ENCODE results near the gene SRSF4.

SRSF4 gene

DNA sequence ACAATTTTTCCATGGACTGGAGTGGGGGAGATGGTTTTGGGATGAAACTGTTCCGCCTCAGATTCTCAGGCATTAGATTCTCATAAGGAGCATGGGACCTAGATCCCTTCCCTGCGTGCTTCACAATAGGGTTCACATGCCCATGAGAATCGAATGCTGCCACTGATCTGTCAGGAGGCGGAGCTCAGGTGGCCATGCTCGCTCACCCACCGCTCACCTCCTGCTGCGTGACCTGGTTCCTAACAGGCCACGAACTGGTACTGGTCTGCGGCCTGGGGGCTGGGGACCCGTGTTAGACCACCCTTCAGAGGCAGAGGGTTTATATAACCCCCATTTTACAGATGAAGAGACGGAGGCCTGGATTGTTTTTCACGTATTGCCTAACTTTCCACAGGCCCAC is 16.3 kb upstream of the SRSF4 start:
- peaks cover 49% of the 10 kb centered on the region for H3K36me3 ChIP-seq (ENCODE audit: insufficient read depth, low read length)

DNA sequence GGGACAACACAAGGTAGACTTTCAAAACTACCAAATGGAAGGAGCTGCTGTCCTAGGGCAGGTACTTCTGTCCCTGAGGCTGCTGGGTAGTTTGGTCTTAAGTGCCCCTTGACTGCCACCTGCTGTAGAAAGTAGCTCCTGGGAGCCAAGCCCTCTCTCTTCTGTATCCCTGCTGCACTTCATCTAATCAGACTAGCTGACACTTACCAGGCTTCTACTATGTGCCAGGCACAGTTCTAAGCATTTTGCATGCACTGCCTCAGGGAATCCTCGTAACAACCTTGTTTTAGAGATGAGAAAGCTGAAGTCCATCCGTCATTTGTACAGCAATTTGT is 15.9 kb upstream of the SRSF4 start:
- no peaks in the 10 kb centered on the region for H3K9me3 ChIP-seq (ENCODE audit: low read length)
- H3K4me3 ChIP-seq (ENCODE audit: low read depth in 1 of 2, low read length in 2 of 2): no peak overlapping the region
- H3K9ac ChIP-seq (ENCODE audit: low read length): no peak overlapping the region
- H3K27ac ChIP-seq (ENCODE audit: low read depth, low read length): no peak overlapping the region
- peaks cover 50% of the 10 kb centered on the region for H3K36me3 ChIP-seq (ENCODE audit: insufficient read depth, low read length)
- no peaks in the 10 kb centered on the region for H3K27me3 ChIP-seq (ENCODE audit: control insufficient read depth in 1 of 2, insufficient read depth in 2 of 2, low read length in 2 of 2)
- peaks cover 17% of the 10 kb centered on the region for H3K4me1 ChIP-seq (ENCODE audit: insufficient read depth, low read length)

More for the DNA sequence above, 16.3 kb upstream of the SRSF4 start:
- Histone ChIP-seq H3K9ac (ENCODE audit: low read length) (no peak overlapping the region), H3K9me3 (ENCODE audit: low read length) (no peaks in the 10 kb centered on the region), H3K4me1 (ENCODE audit: insufficient read depth, low read length) (peaks cover 19% of the 10 kb centered on the region), H3K27me3 (ENCODE audit: control insufficient read depth in 1 of 2, insufficient read depth in 2 of 2, low read length in 2 of 2) (no peaks in the 10 kb centered on the region), H3K27ac (ENCODE audit: low read depth, low read length) (no peak overlapping the region), H3K4me3 (ENCODE audit: low read depth in 1 of 2, low read length in 2 of 2) (no peak overlapping the region)

DNA sequence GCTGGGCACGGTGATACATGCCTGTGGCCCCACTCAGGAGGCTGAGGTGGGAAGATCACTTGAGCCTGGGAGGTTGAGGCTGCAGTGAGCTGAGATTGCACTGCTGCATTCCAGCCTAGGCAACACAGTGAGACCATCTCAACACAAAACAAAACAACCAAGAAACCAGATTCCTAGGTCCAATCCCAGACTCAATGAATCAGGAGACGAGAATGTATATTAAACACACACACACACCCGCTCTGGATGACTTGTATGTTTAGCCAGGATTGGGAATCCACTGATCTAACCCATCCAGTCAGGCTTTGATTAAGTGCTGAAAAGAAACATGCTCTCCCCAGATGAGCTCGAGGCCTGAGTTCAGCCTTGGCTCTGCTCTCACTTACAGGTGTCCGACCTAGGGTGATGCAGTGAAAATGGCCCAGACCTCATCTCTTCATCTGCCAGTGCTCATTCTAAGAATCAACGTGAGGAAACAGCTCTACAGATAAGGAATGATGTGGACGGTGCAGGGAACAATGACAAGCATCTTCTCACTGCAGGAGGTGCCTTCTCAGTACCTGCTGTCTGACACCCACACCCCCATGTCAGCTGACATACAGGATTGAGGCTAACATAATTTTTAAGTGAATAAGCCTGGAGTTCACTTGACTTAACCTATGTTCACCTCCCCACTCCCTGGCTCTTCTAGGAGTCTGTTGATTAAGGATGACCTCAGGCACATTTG is 15.3 kb upstream of the SRSF4 start:
- Histone ChIP-seq H3K27ac (ENCODE audit: low read depth, low read length) (no peak overlapping the region), H3K9me3 (ENCODE audit: low read length) (no peaks in the 10 kb centered on the region), H3K36me3 (ENCODE audit: insufficient read depth, low read length) (peaks cover 50% of the 10 kb centered on the region), H3K27me3 (ENCODE audit: control insufficient read depth in 1 of 2, insufficient read depth in 2 of 2, low read length in 2 of 2) (no peaks in the 10 kb centered on the region), H3K9ac (ENCODE audit: low read length) (no peak overlapping the region), H3K4me1 (ENCODE audit: insufficient read depth, low read length) (peaks cover 12% of the 10 kb centered on the region), H3K4me3 (ENCODE audit: low read depth in 1 of 2, low read length in 2 of 2) (no peak overlapping the region)

DNA sequence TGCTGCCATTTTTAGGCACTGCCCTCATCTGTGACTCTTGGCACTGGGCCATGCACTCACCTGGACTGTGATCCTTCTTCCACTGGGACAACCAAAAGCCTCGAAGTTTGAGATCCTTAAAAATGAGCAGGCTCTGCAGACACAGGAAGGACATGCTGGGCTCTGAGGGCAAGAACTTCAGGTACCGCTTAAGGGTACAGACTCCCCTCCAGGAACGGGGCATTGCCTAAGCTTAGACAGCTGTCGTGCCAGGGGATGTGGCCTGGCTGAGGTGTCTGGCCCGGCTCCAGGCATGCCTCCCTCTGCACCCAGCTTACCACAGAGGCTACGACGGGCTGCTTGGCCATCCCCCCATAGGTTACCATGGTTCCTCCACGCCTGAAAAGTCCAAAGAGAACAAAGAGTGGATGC is 14.2 kb upstream of the SRSF4 start:
- no peaks in the 10 kb centered on the region for H3K27me3 ChIP-seq (ENCODE audit: control insufficient read depth in 1 of 2, insufficient read depth in 2 of 2, low read length in 2 of 2)
- H3K4me3 ChIP-seq (ENCODE audit: low read depth in 1 of 2, low read length in 2 of 2): no peak overlapping the region
- peaks cover 6% of the 10 kb centered on the region for H3K4me1 ChIP-seq (ENCODE audit: insufficient read depth, low read length)
- H3K9ac ChIP-seq (ENCODE audit: low read length): no peak overlapping the region
- H3K36me3 ChIP-seq (ENCODE audit: insufficient read depth, low read length): peaks cover 40% of the 10 kb centered on the region
- no peaks in the 10 kb centered on the region for H3K9me3 ChIP-seq (ENCODE audit: low read length)
- no peak overlapping the region for H3K27ac ChIP-seq (ENCODE audit: low read depth, low read length)

DNA sequence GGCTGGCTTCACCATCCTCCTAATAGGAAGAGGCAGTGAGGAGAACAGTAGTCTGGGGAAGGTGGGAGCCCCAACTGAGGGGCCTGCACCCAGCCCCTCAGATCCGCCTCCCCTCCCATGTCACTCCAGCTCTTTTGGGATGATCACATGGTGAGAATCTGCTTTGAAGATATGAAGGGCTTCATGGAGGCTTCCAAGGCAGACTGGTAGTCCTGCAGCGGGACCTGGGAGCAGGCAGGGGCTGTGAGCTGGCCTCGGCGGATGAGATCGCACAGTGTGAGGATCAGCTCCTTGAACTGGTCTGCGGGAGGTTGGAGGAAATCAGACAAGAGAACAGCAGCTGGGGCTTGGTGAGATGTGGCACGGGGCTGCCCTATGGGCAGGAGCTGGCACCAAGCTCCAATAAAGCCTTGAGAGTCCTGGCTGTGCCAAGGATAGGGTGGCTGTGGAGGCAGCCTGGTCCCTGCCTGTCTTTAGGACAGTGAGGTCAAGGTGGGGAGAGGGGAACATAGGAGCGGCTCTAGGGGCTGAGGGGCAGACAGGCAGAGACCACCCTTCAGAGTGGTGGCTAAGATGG is 12.3 kb upstream of the SRSF4 start:
- Histone ChIP-seq H3K4me3 (ENCODE audit: low read depth in 1 of 2, low read length in 2 of 2) (no peak overlapping the region), H3K27ac (ENCODE audit: low read depth, low read length) (no peak overlapping the region), H3K27me3 (ENCODE audit: control insufficient read depth in 1 of 2, insufficient read depth in 2 of 2, low read length in 2 of 2) (no peaks in the 10 kb centered on the region), H3K9me3 (ENCODE audit: low read length) (no peaks in the 10 kb centered on the region), H3K36me3 (ENCODE audit: insufficient read depth, low read length) (peaks cover 30% of the 10 kb centered on the region), H3K9ac (ENCODE audit: low read length) (no peak overlapping the region), H3K4me1 (ENCODE audit: insufficient read depth, low read length) (peaks cover 6% of the 10 kb centered on the region)

DNA sequence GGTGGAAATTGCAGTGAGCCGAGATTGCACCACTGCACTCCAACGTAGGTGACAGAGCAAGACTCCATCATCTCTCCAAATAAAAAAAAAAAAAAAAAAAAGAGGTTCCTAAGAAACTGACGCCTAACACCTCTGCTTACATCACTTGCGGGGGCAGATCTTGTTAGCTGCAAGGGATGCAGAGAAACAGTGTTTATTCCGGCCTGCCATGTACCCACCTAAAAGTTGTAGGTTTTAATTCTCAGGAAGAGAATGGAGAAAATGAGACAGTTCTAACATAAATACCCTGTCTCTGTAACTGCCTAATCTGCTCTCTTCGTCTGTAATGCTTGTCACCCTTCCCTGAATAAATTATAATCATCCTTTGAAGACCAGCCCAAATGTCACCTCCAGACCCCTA is 9.0 kb upstream of the SRSF4 start:
- Histone ChIP-seq H3K27ac (ENCODE audit: low read depth, low read length) (no peak overlapping the region), H3K4me1 (ENCODE audit: insufficient read depth, low read length) (no peaks in the 10 kb centered on the region), H3K9ac (ENCODE audit: low read length) (no peak overlapping the region), H3K27me3 (ENCODE audit: control insufficient read depth in 1 of 2, insufficient read depth in 2 of 2, low read length in 2 of 2) (no peaks in the 10 kb centered on the region), H3K4me3 (ENCODE audit: low read depth in 1 of 2, low read length in 2 of 2) (no peak overlapping the region), H3K9me3 (ENCODE audit: low read length) (no peaks in the 10 kb centered on the region), H3K36me3 (ENCODE audit: insufficient read depth, low read length) (peaks cover 26% of the 10 kb centered on the region)

DNA sequence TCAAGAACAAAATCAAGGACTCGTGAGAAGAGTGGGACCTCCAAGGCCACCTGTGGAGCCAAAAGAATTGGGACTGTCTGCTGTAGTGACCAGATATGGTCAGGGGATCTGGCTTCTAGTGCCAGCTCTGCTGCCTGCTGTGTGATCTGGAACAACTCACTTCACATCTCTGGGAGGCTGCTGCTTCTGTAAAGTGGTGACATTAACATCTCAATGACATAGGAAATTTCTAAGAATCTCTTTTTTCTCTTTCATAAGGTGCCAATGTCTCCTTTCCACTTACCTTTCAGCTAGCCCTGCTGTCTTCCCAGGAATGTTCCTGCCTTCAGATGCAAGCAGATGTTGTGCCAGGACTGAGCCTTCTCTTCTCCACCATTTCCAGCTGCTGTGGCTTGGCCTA is 5.0 kb upstream of the SRSF4 start:
- Histone ChIP-seq H3K4me1 (ENCODE audit: insufficient read depth, low read length) (no peaks in the 10 kb centered on the region), H3K4me3 (ENCODE audit: low read depth in 1 of 2, low read length in 2 of 2) (no peak overlapping the region), H3K27ac (ENCODE audit: low read depth, low read length) (no peak overlapping the region), H3K27me3 (ENCODE audit: control insufficient read depth in 1 of 2, insufficient read depth in 2 of 2, low read length in 2 of 2) (no peaks in the 10 kb centered on the region), H3K9ac (ENCODE audit: low read length) (no peak overlapping the region), H3K9me3 (ENCODE audit: low read length) (no peaks in the 10 kb centered on the region), H3K36me3 (ENCODE audit: insufficient read depth, low read length) (no peaks in the 10 kb centered on the region)

DNA sequence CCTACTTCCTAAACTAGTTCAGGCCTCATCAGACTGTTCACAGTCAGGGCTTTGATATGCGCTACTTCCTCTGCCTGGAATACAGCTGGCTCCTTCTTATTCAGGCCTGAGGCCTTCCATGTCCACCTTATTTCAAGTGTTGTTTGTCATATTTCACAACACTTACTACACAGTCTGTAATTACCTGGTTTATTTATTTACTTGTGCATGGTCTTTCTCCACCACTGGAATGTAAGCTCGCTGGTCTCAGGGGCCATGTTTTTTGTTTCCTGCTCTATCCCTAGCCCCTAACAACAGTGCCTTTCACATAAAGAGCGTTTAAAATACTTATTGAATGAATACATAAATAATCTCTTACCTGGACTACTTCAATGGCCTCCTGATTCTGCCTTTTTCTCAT is 4.6 kb upstream of the SRSF4 start:
- no peaks in the 10 kb centered on the region for H3K27me3 ChIP-seq (ENCODE audit: control insufficient read depth in 1 of 2, insufficient read depth in 2 of 2, low read length in 2 of 2)
- no peak overlapping the region for H3K9ac ChIP-seq (ENCODE audit: low read length)
- no peaks in the 10 kb centered on the region for H3K9me3 ChIP-seq (ENCODE audit: low read length)
- no peak overlapping the region for H3K27ac ChIP-seq (ENCODE audit: low read depth, low read length)
- no peak overlapping the region for H3K4me3 ChIP-seq (ENCODE audit: low read depth in 1 of 2, low read length in 2 of 2)
- H3K36me3 ChIP-seq (ENCODE audit: insufficient read depth, low read length): no peaks in the 10 kb centered on the region
- no peaks in the 10 kb centered on the region for H3K4me1 ChIP-seq (ENCODE audit: insufficient read depth, low read length)

DNA sequence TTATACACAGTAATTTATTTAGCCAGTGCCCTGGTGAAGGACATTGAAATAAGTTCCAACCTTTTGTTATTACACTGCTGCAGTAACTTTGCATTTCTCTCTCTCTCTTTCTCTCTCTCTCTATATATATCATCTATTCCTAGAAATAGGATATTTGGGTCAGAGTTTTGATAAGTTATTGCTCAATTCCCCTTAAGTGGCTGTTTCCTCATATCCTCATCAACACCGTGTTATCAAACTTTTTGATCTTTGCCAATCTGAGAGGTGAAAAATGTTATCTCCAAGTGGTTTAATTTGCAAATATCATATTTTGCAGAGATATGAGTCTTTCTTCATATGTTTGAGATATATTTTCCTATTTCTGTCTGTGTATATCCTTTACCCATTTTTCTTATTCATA is 1.6 kb upstream of the SRSF4 start:
- Histone ChIP-seq H3K4me1 (ENCODE audit: insufficient read depth, low read length) (peaks cover 22% of the 10 kb centered on the region), H3K9ac (ENCODE audit: low read length) (no peak overlapping the region), H3K36me3 (ENCODE audit: insufficient read depth, low read length) (peaks cover 15% of the 10 kb centered on the region), H3K9me3 (ENCODE audit: low read length) (no peaks in the 10 kb centered on the region), H3K4me3 (ENCODE audit: low read depth in 1 of 2, low read length in 2 of 2) (no peak overlapping the region), H3K27ac (ENCODE audit: low read depth, low read length) (no peak overlapping the region), H3K27me3 (ENCODE audit: control insufficient read depth in 1 of 2, insufficient read depth in 2 of 2, low read length in 2 of 2) (no peaks in the 10 kb centered on the region)

DNA sequence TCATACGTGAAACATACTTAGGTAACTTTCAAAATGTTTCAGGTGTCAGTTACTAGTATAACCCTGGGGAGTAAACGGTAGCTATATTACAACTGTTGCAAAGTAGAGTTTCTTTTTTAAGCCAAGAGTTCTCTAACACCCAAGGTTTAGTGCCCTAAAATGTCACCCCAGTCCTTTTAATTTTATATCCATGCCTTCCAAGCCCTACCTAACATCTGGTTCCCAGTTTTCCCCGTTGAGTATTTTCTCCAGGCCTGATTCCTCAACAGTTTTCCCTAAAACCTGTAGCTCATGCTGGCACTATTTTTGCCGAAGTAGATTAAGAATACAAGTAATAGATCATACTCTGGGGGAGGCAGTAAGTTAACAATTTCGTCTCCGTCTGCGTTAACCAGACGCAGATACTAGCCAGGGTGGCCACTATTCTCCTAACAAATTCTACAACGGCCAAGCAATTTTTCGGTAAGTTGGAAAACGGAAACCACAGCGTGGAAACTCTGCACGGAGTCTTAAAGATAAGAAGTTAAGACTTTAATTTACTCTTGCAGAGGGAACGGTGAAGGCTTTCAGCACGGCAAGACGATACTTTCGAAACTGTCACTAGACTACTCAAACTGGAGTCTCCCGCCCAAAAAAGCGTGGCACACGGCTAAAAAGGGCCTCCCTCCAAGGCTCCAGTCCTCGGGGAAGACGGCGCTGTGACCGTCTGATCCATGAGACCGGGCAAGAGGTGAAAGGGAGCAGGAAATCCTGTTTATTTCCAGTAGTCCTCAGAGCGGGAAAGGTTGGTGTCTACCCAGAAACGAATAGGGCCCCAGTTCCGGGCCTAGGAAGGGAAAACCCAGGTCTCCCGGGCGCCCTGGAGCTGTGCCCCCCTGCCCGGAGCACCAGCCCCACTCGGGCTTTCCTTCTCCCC is 945 bp downstream of the SRSF4 start:
- H3K36me3 ChIP-seq (ENCODE audit: insufficient read depth, low read length): peaks cover 15% of the 10 kb centered on the region
- peak overlapping the region; percentile 77 to 96 for H3K4me3 ChIP-seq (ENCODE audit: low read depth in 1 of 2, low read length in 2 of 2)
- H3K4me1 ChIP-seq (ENCODE audit: insufficient read depth, low read length): peaks cover 39% of the 10 kb centered on the region
- H3K27me3 ChIP-seq (ENCODE audit: control insufficient read depth in 1 of 2, insufficient read depth in 2 of 2, low read length in 2 of 2): no peaks in the 10 kb centered on the region
- peak overlapping the region; percentile 96 for H3K9ac ChIP-seq (ENCODE audit: low read length)
- H3K27ac ChIP-seq (ENCODE audit: low read depth, low read length): peak overlapping the region; percentile 98
- H3K9me3 ChIP-seq (ENCODE audit: low read length): no peaks in the 10 kb centered on the region

DNA sequence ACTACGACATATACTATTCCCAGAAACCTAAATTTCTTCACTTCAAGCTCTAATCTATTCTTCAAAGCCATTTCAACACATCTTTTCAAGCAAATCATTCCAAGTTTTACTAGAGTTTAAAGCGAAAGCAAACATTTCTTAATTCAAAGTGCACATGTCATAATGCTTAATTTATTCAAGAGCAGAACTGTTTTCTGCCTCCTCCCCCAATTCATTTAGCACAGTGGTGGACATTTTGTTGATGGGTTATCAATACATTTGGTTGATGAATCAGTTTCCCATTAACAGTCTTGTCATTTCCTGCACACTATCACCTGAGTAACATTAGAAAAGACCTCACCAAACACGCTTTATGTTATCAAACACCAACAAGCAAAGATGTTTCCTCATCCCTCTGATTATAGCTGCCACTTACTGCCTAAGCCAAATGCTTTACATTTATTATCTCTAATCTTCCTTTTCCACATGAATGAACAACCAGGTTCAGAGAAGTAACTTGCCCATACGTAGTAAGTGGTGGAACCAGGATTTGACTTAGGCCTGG is 2.0 kb downstream of the SRSF4 start:
- Histone ChIP-seq H3K4me3 (ENCODE audit: low read depth in 1 of 2, low read length in 2 of 2) (peak overlapping the region in 1 of 2 donors; percentile 96), H3K27ac (ENCODE audit: low read depth, low read length) (peak overlapping the region; percentile 4), H3K4me1 (ENCODE audit: insufficient read depth, low read length) (peaks cover 39% of the 10 kb centered on the region), H3K9me3 (ENCODE audit: low read length) (no peaks in the 10 kb centered on the region), H3K27me3 (ENCODE audit: control insufficient read depth in 1 of 2, insufficient read depth in 2 of 2, low read length in 2 of 2) (no peaks in the 10 kb centered on the region), H3K36me3 (ENCODE audit: insufficient read depth, low read length) (peaks cover 15% of the 10 kb centered on the region), H3K9ac (ENCODE audit: low read length) (peak overlapping the region; percentile 96)
